GM18520 (cell line): ENCODE results near the gene PFN2.
"Not testable (repeated sequence)": the region's sequence is repeated elsewhere in the genome, so short reads cannot be mapped to it uniquely, and the experiment has no call there.

Experiments used
- ATAC-seq: cut with Tn5 transposase; IDR thresholded peaks from one replicate; pipeline ENCODE4 v1.9.1; 2021; ENCODE audit not compliant: unreplicated experiment

PFN2 gene

DNA sequence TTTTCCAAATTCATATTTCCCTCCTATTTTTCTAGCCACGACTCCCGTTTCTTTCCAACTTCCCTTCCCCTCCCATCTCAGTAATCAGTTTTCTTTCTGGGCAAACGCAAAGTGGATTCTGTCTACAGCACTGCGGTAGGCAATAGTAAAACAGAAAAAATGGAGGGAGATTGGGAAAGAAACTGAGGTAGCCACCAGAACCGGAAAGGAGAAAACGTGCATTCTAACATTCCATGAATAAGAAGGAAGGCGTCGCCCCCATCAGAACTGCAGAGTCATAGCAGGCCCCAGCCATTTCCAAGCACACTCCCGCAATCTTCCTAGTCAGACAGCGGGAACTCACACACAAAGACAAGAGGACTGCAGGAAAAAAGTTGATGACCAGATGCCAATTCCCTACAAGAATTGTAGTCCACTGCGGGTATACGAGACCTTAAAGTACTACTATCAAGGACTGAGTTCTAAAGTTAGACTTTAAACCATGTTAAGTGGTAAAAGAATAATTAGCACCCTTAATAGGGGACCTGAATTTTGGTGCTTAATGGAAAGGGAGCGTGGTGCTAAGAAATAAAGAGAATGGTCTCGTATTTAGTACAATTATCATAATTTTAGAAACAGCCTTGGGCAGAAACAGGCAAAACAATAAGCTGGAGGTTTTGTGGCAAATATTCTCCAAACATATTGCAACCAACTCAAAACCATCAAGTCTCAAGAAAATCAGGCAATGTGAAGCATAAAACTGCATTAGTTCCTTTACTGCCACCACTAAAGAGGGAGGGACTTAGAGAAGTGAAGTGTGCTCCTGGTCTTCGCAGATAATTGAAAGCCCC is 1.4 kb downstream of the PFN2 start:
- no peak for ATAC-seq

DNA sequence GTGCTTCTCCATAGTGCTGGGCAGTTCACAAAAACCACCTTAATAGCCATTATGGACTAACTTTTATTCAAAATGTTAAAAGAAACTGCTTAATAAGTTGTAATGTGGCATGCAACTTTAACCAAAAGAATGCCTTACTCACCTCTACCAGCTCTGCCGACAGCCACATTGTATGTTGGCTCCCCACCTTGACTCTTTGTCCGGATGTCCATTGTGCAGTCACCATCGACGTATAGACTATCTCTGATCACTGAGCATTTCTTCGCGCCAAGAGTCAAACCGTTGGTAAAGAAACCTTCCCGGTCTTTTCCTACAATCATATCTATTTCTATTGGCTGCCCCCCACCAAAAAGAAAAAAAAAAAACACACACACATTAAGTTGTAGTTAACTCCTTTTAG is 2.5 kb downstream of the PFN2 start:
- ATAC-seq, result no peak

- ATAC-seq, result no peak
These were observed 3.5 kb downstream of the PFN2 start for GRCh38 chr3:149967086-149967685.

DNA sequence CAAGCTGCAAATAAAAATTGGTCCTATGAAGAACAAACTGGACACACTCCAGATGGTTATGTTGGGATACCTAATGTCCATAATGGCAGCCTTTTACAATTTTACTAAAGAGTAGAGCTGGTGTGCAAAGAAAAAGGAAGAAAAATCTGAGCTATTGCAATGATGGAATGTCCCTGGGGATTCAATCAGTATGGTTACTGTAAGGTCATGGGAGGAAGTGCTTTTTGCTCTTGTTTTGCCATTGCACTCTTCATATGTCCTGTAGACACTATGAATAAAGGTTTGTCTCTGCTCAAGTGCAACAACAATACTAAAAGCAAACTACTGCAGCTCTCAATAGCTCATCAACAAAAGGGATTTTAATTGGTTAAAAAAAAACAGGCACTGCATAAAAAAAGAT is 5.4 kb downstream of the PFN2 start:
- ATAC-seq, result no peak

GRCh38 chr3:149964291-149964690 is 6.4 kb downstream of the PFN2 start:
- ATAC-seq, result no peak

DNA sequence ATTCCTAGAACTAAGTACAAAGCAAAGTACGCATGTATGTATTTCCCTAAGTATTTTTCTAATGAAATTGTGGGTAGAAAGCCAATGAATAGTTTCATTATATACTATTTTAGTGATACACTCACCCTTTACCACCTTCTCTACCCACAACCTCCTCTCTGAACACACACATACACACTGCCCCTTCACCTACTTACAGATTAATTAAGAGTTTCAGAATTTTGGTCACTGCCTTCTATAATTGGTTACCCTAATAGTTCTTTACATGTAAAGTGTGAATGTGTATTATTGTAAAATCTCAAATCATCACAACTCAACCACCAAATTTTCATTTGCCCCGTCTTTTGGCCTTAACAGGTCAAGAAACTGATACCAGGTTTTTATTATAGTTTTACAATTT is 7.2 kb downstream of the PFN2 start:
- ATAC-seq, result no peak

DNA sequence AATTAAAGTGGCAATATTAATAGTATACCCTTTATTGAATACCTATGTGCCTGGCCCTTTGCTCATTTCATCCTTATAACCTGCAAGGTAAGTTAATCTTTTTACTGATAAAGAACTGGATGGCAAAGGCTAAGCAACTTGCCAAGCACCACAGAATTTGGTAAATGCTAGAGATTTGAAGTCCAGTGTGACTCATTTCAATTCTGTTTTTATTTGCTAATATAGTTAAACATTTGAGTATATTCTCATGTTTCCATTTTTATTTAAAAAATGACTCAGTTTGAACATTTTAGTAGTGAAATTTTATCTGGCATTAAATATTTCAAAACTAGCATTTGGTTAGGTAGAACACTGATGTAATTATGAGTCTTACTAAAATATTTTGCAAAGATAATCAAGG is 11.3 kb downstream of the PFN2 start:
- ATAC-seq, result no peak

DNA sequence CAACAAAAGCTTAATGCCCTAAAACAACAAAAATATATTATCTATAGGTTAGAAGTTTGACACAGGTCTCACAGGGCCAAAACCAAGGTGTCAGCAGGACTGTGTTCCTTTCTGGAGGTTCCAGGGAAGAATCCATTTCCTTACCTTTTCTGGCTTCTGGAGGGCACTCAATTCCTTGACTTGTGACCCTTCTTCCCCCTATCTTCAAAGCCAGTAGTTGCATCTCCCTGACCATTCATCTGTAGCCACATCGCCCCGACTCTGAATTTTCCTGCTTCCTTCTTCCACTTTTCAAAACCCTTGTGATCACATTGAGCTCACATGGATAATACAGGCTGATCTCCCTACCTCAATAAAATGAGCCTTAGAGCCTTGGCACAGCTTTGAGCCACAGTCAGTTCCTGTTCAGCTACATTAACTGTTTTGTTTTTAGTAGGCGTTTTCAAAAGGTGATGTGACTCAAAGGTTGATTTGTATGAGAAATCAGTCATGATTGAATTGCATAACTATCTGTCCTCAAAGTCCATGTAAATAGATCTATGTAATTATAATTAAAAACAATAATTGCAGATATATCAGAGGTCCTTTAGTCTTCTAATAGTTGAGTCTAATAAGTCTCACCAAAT is 12.4 kb downstream of the PFN2 start:
- no peak for ATAC-seq

DNA sequence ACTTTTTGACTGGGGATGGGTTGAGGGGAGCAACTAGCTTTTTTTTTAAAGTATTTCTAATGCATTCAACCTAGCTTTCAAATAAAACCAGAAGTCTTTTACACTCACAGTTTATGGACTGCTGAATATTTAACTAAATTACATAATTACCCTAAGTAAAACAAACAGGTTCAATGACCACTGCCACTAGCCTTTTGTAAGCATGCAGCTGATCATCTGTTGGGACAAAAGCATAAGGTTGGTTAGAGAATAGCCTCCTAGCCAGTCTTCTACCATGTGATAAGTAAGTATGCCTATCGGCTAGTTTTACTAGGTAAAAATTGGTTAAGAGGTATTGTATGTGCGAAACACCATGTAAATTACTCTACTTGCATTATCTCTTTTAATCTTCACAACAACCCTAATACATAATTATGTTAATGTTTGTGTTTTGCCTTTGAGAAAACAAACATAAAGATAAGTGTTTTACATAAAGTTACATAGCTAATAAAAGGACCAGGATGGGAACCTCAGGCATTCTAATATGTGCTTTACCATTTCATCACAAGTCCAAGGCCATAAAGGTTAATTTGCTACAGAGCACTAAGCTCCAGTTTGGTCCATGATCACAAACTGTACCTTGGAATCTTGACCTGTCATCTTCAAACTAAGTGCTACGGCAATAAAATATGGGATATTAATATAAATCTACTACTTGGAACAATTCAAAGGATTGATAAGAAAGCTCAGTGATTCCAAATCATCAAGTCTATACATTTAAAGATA is 13.2 kb downstream of the PFN2 start:
- ATAC-seq, result no peak

DNA sequence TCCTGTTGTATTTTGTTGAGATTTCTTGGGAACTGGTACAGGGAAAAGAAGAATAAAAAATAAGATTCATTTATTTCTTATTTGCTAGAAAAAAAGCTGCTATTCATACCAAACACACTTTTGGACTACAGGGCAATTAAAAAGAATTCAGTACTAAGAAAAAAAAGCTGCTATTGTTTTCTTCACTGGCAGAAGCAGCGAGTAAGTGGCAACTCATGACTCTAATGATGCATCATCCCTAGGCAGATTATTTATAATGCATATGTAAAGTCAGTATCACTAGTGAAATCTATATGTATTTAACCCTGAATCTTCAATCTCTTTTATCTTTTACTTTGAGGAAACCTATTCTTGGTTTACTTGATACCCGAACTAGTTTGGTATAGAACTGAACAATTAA is 15.2 kb downstream of the PFN2 start:
- ATAC-seq, result no peak

- no peak for ATAC-seq
These were observed 15.9 kb downstream of the PFN2 start for GRCh38 chr3:149954812-149955211.

DNA sequence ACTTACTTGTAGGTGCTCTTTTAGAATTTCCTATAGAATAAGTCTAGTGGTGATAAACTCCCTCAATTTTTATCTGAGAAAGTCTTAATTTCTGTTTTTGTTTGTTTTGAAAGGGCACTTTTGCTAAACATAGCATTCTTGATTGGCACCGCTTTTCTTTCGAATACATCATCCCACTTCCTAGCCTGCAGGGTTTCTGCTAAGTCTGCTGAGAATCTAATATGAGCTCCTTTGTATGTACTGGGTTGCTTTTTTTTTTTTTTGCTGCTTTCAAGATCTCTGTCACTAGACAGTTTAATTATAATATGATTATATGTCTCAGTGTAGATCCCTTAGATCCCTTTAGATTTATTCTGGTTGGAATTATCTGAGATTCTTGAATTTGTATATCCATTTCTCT is 21.5 kb downstream of the PFN2 start:
- no peak for ATAC-seq

DNA sequence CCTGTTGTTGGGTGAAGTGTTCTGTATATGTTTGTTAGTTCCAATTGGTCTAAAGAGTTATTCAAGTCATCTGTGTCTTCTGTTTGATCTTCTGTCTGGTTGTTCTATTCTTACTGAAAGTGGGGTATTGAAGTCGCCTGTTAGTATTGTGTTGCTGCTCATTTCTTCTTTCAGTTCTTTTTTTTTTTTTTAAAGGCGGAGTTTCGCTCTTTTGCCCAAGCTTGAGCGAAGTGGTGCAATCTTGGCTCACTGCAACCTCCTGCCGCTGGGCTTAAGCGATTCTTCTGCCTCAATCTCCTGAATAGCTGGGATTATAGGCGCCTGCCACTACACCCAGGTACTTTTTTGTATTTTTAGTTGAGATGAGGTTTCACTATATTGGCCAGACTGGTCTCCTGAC is 23.5 kb downstream of the PFN2 start:
- no peak for ATAC-seq

- not testable (repeated sequence) for ATAC-seq
These were observed 26.7 kb downstream of the PFN2 start for GRCh38 chr3:149943966-149944365.

DNA sequence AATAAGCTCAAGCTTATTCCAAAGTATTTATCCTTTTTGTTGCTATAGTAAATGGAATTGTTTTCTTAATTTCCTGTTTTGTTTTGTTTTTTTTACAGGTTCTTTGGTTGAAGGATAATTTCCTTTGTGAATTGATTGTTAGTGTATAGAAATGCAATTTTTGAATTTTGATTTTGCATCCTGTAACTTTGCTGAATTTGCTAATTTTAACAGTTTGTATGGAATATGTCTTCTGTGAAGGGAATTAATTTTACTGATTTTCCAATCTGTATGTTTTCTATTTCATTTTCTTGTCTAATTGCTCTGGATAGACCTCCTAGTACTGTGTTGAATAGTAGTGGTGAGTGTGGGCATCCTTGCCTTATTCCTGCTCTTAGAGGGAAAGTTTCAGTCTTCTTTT is 28.3 kb downstream of the PFN2 start:
- ATAC-seq, result no peak

GRCh38 chr3:149941946-149942345 is 28.7 kb downstream of the PFN2 start:
- ATAC-seq, result no peak

DNA sequence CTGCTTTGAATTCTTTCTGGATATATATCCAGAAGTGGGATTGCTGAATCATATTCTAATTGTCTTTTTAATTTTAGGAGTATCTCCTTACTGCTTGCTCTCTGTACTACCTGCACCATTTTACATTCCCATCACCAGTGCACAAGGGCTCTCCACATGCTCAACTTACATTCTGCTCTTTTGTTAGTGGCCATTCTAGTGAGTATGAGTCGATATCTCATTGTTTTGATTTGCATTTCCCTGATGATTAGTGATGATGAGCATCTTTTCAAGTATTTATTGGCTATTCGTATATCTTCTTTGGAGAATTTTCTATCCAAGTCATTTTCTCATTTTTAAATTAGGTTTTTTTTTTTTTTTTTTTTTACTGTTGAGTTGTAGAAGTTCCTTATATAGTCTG is 29.5 kb downstream of the PFN2 start:
- ATAC-seq, result no peak

DNA sequence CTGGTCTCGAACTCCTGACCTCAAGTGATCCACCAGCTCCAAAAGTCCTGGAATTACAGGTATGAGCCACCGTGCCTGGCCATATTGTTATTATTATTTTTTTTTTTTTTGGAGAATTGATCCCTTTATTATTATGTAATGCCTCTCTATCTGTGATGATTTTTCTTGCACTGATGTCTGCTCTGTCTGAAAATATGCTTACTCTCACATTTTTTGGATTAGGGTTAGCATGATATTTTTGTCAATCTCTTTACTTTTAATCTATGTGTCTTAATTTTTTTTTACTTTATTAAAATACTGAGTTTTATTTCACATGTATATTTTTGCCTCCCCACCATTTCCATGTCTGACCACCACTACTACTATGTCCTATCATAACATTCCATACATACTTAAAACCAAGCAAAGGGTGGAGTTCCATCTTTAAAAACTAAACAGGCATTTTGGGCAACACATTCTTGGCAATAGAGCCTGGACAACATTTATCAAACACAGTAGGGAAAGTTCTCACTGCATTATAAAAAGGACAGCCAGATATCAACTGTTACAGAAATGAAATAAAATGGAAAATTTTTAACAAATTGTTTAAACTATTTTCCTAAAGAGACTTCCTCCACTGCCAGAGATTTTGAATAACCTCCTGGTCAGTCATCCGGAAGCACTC is 32.2 kb downstream of the PFN2 start:
- ATAC-seq, result not testable (repeated sequence)

- no peak for ATAC-seq
These were observed 33.9 kb downstream of the PFN2 start for GRCh38 chr3:149936812-149937230.

DNA sequence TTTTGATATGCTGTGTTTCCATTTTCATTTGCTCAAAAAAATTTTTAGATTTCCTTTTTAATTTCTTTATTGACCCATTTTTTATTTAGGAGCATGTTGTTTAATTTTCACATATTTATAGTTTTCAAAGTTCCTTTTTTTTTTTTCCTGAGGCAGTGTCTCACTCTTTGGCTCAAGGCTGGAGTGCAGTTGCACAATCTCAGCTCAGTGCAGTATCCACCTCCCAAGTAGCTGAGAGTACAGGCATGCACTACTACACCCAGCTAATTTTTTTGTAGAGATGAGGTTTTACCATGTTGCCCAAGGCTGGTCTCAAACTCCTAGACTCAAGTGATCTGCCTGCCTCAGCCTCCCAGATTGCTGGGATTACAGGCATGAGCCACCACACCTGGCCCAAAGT is 36.2 kb downstream of the PFN2 start:
- ATAC-seq, result no peak

DNA sequence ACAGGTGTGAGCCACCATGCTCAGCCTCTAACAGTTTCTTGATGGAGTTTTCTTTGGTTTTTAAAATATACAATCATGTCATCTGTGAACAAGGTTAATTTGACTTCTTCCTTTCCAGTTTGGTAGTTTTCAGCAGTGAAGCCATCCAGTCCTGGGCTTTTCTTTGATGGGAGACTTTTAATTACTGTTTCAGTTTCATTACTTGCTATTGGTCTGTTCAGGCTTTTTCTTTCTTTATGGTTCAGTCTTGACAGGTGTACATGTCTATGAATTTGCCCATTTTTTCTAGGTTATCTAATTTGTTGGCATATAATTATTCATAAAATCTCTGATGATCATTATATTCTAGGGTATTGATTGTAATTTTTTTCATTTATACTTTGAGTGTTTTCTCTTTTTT is 36.8 kb downstream of the PFN2 start:
- no peak for ATAC-seq
